ENCODE measurements around the gene ZNF431.
"Not testable (repeated sequence)": the region's sequence is repeated elsewhere in the genome, so short reads cannot be mapped to it uniquely, and the experiment has no call there.

ZNF431 gene

GRCh38 chr19:21135433-21135832 is 6.4 kb upstream of the ZNF431 start:
- TF ChIP-seq CTCF (IDR thresholded peaks at IDR 0.05): no peak
- no peak overlapping the region for H3K9ac ChIP-seq
- H3K27me3 ChIP-seq (ENCODE audit: control insufficient read depth, insufficient read depth, low read length): no peaks in the 10 kb centered on the region
- H3K9me3 ChIP-seq (ENCODE audit: control insufficient read depth, low read length): no peaks in the 10 kb centered on the region
- no peak overlapping the region for H3K4me2 ChIP-seq (ENCODE audit: low read length)
- H3K4me1 ChIP-seq: peaks cover 6% of the 10 kb centered on the region
- H3K4me3 ChIP-seq (ENCODE audit: low read depth, low read length): no peak overlapping the region
- H3K36me3 ChIP-seq (ENCODE audit: control insufficient read depth, insufficient read depth, low read length): no peaks in the 10 kb centered on the region
- H3K27ac ChIP-seq: no peak overlapping the region
- H3K79me2 ChIP-seq: no peaks in the 10 kb centered on the region
- H2AFZ ChIP-seq: no peak overlapping the region

- peaks cover 6% of the 10 kb centered on the region for H3K4me1 ChIP-seq
- TF ChIP-seq CTCF (IDR thresholded peaks at IDR 0.05): no peak
These were observed 3.7 kb upstream of the ZNF431 start for GRCh38 chr19:21138130-21138529.

GRCh38 chr19:21141006-21141405 is 834 bp upstream of the ZNF431 start:
- H3K4me1 ChIP-seq; H3K79me2 ChIP-seq; H3K9me3 ChIP-seq (ENCODE audit: control insufficient read depth, low read length); H3K4me2 ChIP-seq (ENCODE audit: low read length); H3K36me3 ChIP-seq (ENCODE audit: control insufficient read depth, insufficient read depth, low read length); H3K9ac ChIP-seq; H3K27me3 ChIP-seq (ENCODE audit: control insufficient read depth, insufficient read depth, low read length); H3K27ac ChIP-seq; H3K4me3 ChIP-seq (ENCODE audit: low read depth, low read length): not testable (repeated sequence)
- H2AFZ ChIP-seq: peak overlapping the region; percentile 21

More at GRCh38 chr19:21138130-21138529, 3.7 kb upstream of the ZNF431 start:
- Histone ChIP-seq H3K27ac (no peak overlapping the region), H3K36me3 (ENCODE audit: control insufficient read depth, insufficient read depth, low read length) (no peaks in the 10 kb centered on the region), H3K4me3 (ENCODE audit: low read depth, low read length) (no peak overlapping the region), H3K9ac (no peak overlapping the region), H3K27me3 (ENCODE audit: control insufficient read depth, insufficient read depth, low read length) (no peaks in the 10 kb centered on the region), H2AFZ (peak overlapping the region; percentile 63), H3K9me3 (ENCODE audit: control insufficient read depth, low read length) (no peaks in the 10 kb centered on the region), H3K4me2 (ENCODE audit: low read length) (peak overlapping the region; percentile 3), H3K79me2 (peaks cover 4% of the 10 kb centered on the region)

GRCh38 chr19:21143428-21143827 is 1.6 kb downstream of the ZNF431 start:
- H3K9me3 ChIP-seq (ENCODE audit: control insufficient read depth, low read length): no peaks in the 10 kb centered on the region
- no peak overlapping the region for H3K27ac ChIP-seq
- H3K4me3 ChIP-seq (ENCODE audit: low read depth, low read length): peak overlapping the region; percentile 87
- no peak for TF ChIP-seq CTCF (IDR thresholded peaks at IDR 0.05)
- no peak overlapping the region for H2AFZ ChIP-seq
- no peak overlapping the region for H3K9ac ChIP-seq
- H3K27me3 ChIP-seq (ENCODE audit: control insufficient read depth, insufficient read depth, low read length): no peaks in the 10 kb centered on the region
- peaks cover 2% of the 10 kb centered on the region for H3K4me1 ChIP-seq
- peaks cover 4% of the 10 kb centered on the region for H3K79me2 ChIP-seq
- H3K36me3 ChIP-seq (ENCODE audit: control insufficient read depth, insufficient read depth, low read length): no peaks in the 10 kb centered on the region
- no peak overlapping the region for H3K4me2 ChIP-seq (ENCODE audit: low read length)

- Histone ChIP-seq H3K36me3 (ENCODE audit: control insufficient read depth, insufficient read depth, low read length) (no peaks in the 10 kb centered on the region), H3K9ac (no peak overlapping the region)
These were observed 2.0 kb downstream of the ZNF431 start for GRCh38 chr19:21143854-21144253.

More at GRCh38 chr19:21143854-21144253, 2.0 kb downstream of the ZNF431 start:
- TF ChIP-seq CTCF (IDR thresholded peaks at IDR 0.05): no peak
- Histone ChIP-seq H3K4me2 (ENCODE audit: low read length) (no peak overlapping the region), H2AFZ (no peak overlapping the region), H3K9me3 (ENCODE audit: control insufficient read depth, low read length) (no peaks in the 10 kb centered on the region), H3K79me2 (peaks cover 4% of the 10 kb centered on the region), H3K27ac (no peak overlapping the region), H3K4me1 (no peaks in the 10 kb centered on the region), H3K4me3 (ENCODE audit: low read depth, low read length) (no peak overlapping the region), H3K27me3 (ENCODE audit: control insufficient read depth, insufficient read depth, low read length) (no peaks in the 10 kb centered on the region)

Data from parathyroid adenoma (tissue), 2 donors.